Dedifferentiated amniotic fluid mesenchymal stem cell (primary cell): ENCODE measurements around the gene ADGRV1.
"Not testable (repeated sequence)": the region's sequence is repeated elsewhere in the genome, so short reads cannot be mapped to it uniquely, and the experiment has no call there.

Experiments used
- DNase-seq: peaks from one replicate; pipeline ENCODE4 v3.0.0-alpha.2; 2016; ENCODE audit errors: extremely low spot score

Gene ADGRV1

GRCh38 chr5:90902170-90902569 lies 343.6 kb downstream of the ADGRV1 start:
- no peak for DNase-seq

- DNase-seq: no peak
These were observed 344.2 kb downstream of the ADGRV1 start for GRCh38 chr5:90902651-90903386.

GRCh38 chr5:90909101-90909503 lies 350.5 kb downstream of the ADGRV1 start:
- DNase-seq: no peak

- no peak for DNase-seq
These were observed 351.3 kb downstream of the ADGRV1 start for GRCh38 chr5:90909940-90910339.

GRCh38 chr5:90911169-90911568 lies 352.6 kb downstream of the ADGRV1 start:
- DNase-seq: no peak

- no peak for DNase-seq
These were observed 353.9 kb downstream of the ADGRV1 start for GRCh38 chr5:90912476-90912875.

GRCh38 chr5:90915393-90915792 lies 356.8 kb downstream of the ADGRV1 start:
- DNase-seq: no peak

GRCh38 chr5:90916947-90917800 lies 358.6 kb downstream of the ADGRV1 start:
- no peak for DNase-seq

- DNase-seq: no peak
These were observed 359.5 kb downstream of the ADGRV1 start for GRCh38 chr5:90917928-90918668.

- no peak for DNase-seq
These were observed 362.9 kb downstream of the ADGRV1 start for GRCh38 chr5:90921418-90921973.

- DNase-seq: not testable (repeated sequence)
These were observed 365.6 kb downstream of the ADGRV1 start for GRCh38 chr5:90924222-90924621.

GRCh38 chr5:90929013-90929839 lies 370.6 kb downstream of the ADGRV1 start:
- DNase-seq: not testable (repeated sequence)

GRCh38 chr5:90930062-90930461 lies 371.5 kb downstream of the ADGRV1 start:
- no peak for DNase-seq

GRCh38 chr5:90930756-90931431 lies 372.3 kb downstream of the ADGRV1 start:
- no peak for DNase-seq

GRCh38 chr5:90932052-90932699 lies 373.6 kb downstream of the ADGRV1 start:
- peak; percentile 72 for DNase-seq

- DNase-seq: no peak
These were observed 374.7 kb downstream of the ADGRV1 start for GRCh38 chr5:90933298-90933697.

GRCh38 chr5:90934091-90934719 lies 375.6 kb downstream of the ADGRV1 start:
- no peak for DNase-seq

GRCh38 chr5:90934738-90935137 lies 376.1 kb downstream of the ADGRV1 start:
- no peak for DNase-seq

- DNase-seq: no peak
These were observed 380.6 kb downstream of the ADGRV1 start for GRCh38 chr5:90939211-90939610.
